Osteocyte (in vitro differentiated cells): Measurements from ENCODE around the gene TMEM164. TPM values are rescaled to one million over a fixed set of nuclear protein-coding genes. Genes with fewer than 3 reads are reported as not detected.

Source experiments
- DNase-seq: peaks from one replicate; pipeline ENCODE4 v3.0.0; 2021; ENCODE audit warnings: mixed read lengths; ENCODE audit not compliant: unreplicated experiment; ENCODE audit errors: extremely low spot score
- H3K27ac Mint-ChIP-seq: one replicate; pipeline ENCODE4 v1.8.0; 2021; ENCODE audit warnings: mild to moderate bottlenecking, mixed read lengths; ENCODE audit not compliant: unreplicated experiment
- H3K27me3 Mint-ChIP-seq: one replicate; pipeline ENCODE4 v1.8.0; 2021; ENCODE audit warnings: mixed read lengths; ENCODE audit not compliant: unreplicated experiment
- H3K36me3 Mint-ChIP-seq: one replicate; pipeline ENCODE4 v1.8.0; 2021; ENCODE audit warnings: mixed read lengths; ENCODE audit not compliant: unreplicated experiment
- H3K4me1 Mint-ChIP-seq: one replicate; pipeline ENCODE4 v1.8.0; 2021; ENCODE audit warnings: mixed read lengths; ENCODE audit not compliant: unreplicated experiment
- H3K4me3 Mint-ChIP-seq: one replicate; pipeline ENCODE4 v1.8.0; 2021; ENCODE audit warnings: mild to moderate bottlenecking, moderate library complexity, mixed read lengths; ENCODE audit not compliant: unreplicated experiment
- H3K9me3 Mint-ChIP-seq: one replicate; pipeline ENCODE4 v1.8.0; 2021; ENCODE audit warnings: mixed read lengths; ENCODE audit not compliant: unreplicated experiment
- CTCF ChIP-seq: fragments of 200-600 bp; sonication (generic); IDR thresholded peaks from 2 replicates; pipeline ENCODE4 v1.5.0; 2021; ENCODE audit warnings: antibody characterized with exemption, mild to moderate bottlenecking, moderate library complexity
- total RNA-seq: library from RNA; stranded (reverse); gene quantifications from 2 replicates; pipeline ENCODE4 v1.2.1, GENCODE V29; 2021

The TMEM164 gene
- total RNA-seq, 1 donor from 2014 or later = 12.9 TPM

- Mint-ChIP-seq H3K36me3 (no peaks in the 10 kb centered on the region), H3K9me3 (no peaks in the 10 kb centered on the region), H3K4me3 (no peak overlapping the region), H3K27me3 (no peaks in the 10 kb centered on the region), H3K27ac (peak overlapping the region; percentile 69), H3K4me1 (peaks cover 17% of the 10 kb centered on the region)
- no peak for TF ChIP-seq CTCF
- no peak for DNase-seq
Measured at GRCh38 chrX:110168585-110168984, 165.7 kb downstream of the TMEM164 start.

GRCh38 chrX:110170029-110170428, 167.1 kb downstream of the TMEM164 start:
- no peaks in the 10 kb centered on the region for H3K36me3 Mint-ChIP-seq
- no peak overlapping the region for H3K27ac Mint-ChIP-seq
- DNase-seq = no peak
- no peak overlapping the region for H3K4me3 Mint-ChIP-seq
- no peak for TF ChIP-seq CTCF
- H3K9me3 Mint-ChIP-seq = no peaks in the 10 kb centered on the region
- H3K4me1 Mint-ChIP-seq = peaks cover 26% of the 10 kb centered on the region
- no peaks in the 10 kb centered on the region for H3K27me3 Mint-ChIP-seq

- Mint-ChIP-seq H3K4me3 (no peak overlapping the region), H3K4me1 (peaks cover 26% of the 10 kb centered on the region), H3K27me3 (no peaks in the 10 kb centered on the region), H3K27ac (no peak overlapping the region), H3K9me3 (no peaks in the 10 kb centered on the region), H3K36me3 (peaks cover 2% of the 10 kb centered on the region)
- no peak for TF ChIP-seq CTCF
- no peak for DNase-seq
Measured at GRCh38 chrX:110171442-110171841, 168.5 kb downstream of the TMEM164 start.

GRCh38 chrX:110172215-110172614, 169.3 kb downstream of the TMEM164 start:
- Mint-ChIP-seq H3K36me3 (peaks cover 5% of the 10 kb centered on the region), H3K27ac (no peak overlapping the region)

More at GRCh38 chrX:110172215-110172614, 169.3 kb downstream of the TMEM164 start:
- Mint-ChIP-seq H3K27me3 (no peaks in the 10 kb centered on the region), H3K4me1 (peaks cover 26% of the 10 kb centered on the region), H3K9me3 (no peaks in the 10 kb centered on the region), H3K4me3 (no peak overlapping the region)
- no peak for TF ChIP-seq CTCF
- DNase-seq = no peak
